HCT116 (cell line): ENCODE results near the gene CHL1. TPM values are rescaled to one million over a fixed set of nuclear protein-coding genes. Genes with fewer than 3 reads are reported as not detected.

Experiments used
- ATAC-seq: fragments of 200-7000 bp; cut with Tn5 transposase; 2 replicates; pipeline ENCODE4 v1.9.1; 2020; ENCODE audit warnings: mild to moderate bottlenecking, moderate library complexity
- BruUV-seq: library from RNA; stranded (reverse); fragments of 400-500 nt; replicated peaks from 2 replicates; lab custom pipeline; 2021; lab: Mats Ljungman, UMichigan
- CTCF ChIA-PET: fragments of 300-600 bp; sonication (Branson Sonifier 250); formaldehyde crosslinking; loops from one replicate; lab custom pipeline; 2021; ENCODE audit warnings: antibody characterized with exemption; lab: Charles Lee
- POLR2A ChIA-PET: fragments of 300-600, 350-600 bp; sonication (Branson Sonifier 250); formaldehyde crosslinking; loops from one replicate; lab custom pipeline; 2021; ENCODE audit warnings: antibody characterized with exemption; lab: Charles Lee
- RAD21 ChIA-PET, 2 experiments: fragments of 300-600 bp; sonication (Branson Sonifier 250); formaldehyde crosslinking; loops; one replicate each; lab custom pipeline; 2023; ENCODE audit warnings: low total read pairs in 2 of 2; ENCODE audit not compliant: uncharacterized antibody in 2 of 2, unreplicated experiment in 2 of 2, low non-redundant PET in 1 of 2; lab: Charles Lee
- DNase-seq: peaks from one replicate; pipeline ENCODE4 v3.0.0-alpha.2; 2010; ENCODE audit warnings: low read depth, low spot score
- H2AFZ ChIP-seq: fragments of 200-600 bp; shearing (Covaris generic), sonication (generic); 2 replicates; pipeline ENCODE4 v1.6.1; 2017; ENCODE audit warnings: low read depth, mixed run types, mixed read lengths, antibody characterized with exemption, low read length; ENCODE audit not compliant: poor library complexity, severe bottlenecking
- H3K27ac ChIP-seq: 2 replicates; pipeline ENCODE4 v1.5.1; 2012; ENCODE audit warnings: low read depth, low read length
- H3K27me3 ChIP-seq: fragments of 200-600 bp; sonication (generic); 2 replicates; pipeline ENCODE4 v1.6.1; 2016; ENCODE audit warnings: mixed run types, low read length, mixed read lengths; ENCODE audit not compliant: insufficient read depth
- H3K36me3 ChIP-seq, 2 experiments: fragments of 200-500 bp in 1 of 2; fragments of 200-600 bp in 1 of 2; sonication (Bioruptor generic) in 1 of 2; sonication (generic) in 1 of 2; 2 replicates each; pipeline versions ENCODE4 v1.5.1 to v1.6.1; 2014 to 2016; ENCODE audit warnings: low read length in 2 of 2, inconsistent platforms in 1 of 2, mixed read lengths in 1 of 2, mixed run types in 1 of 2; ENCODE audit not compliant: insufficient read depth in 2 of 2, control insufficient read depth in 1 of 2
- H3K4me1 ChIP-seq, 2 experiments: fragments of 200-600 bp in 1 of 2; sonication (generic) in 1 of 2; 2 replicates each; pipeline versions ENCODE4 v1.5.1 to v1.6.1; 2012 to 2017; ENCODE audit warnings: low read length in 2 of 2, inconsistent platforms in 1 of 2, mild to moderate bottlenecking in 1 of 2, mixed read lengths in 1 of 2, mixed run types in 1 of 2, moderate library complexity in 1 of 2; ENCODE audit not compliant: insufficient read depth in 2 of 2, control insufficient read depth in 1 of 2
- H3K4me2 ChIP-seq: fragments of 200-600 bp; sonication (generic); 2 replicates; pipeline ENCODE4 v1.6.1; 2017; ENCODE audit warnings: mixed run types, low read length, mixed read lengths
- H3K4me3 ChIP-seq, 2 experiments: fragments of 200-600 bp in 1 of 2; sonication (generic) in 1 of 2; replicated peaks in 1 of 2; 2 replicates each; pipeline ENCODE4 v1.5.1; 2011 to 2016; ENCODE audit warnings: low read length in 2 of 2, control low read depth in 1 of 2, low read depth in 1 of 2, mild to moderate bottlenecking in 1 of 2, mixed read lengths in 1 of 2, mixed run types in 1 of 2
- H3K79me2 ChIP-seq: fragments of 200-600 bp; sonication (generic); 2 replicates; pipeline ENCODE4 v1.6.1; 2017; ENCODE audit warnings: mild to moderate bottlenecking, mixed run types, low read length, moderate library complexity, mixed read lengths; ENCODE audit not compliant: insufficient read depth
- H3K9ac ChIP-seq: fragments of 200-600 bp; sonication (generic); 2 replicates; pipeline ENCODE4 v1.6.1; 2016; ENCODE audit warnings: low read length, mixed read lengths
- H3K9me2 ChIP-seq: fragments of 200-600 bp; sonication (generic), shearing (Covaris generic); 2 replicates; pipeline ENCODE4 v1.6.1; 2017; ENCODE audit warnings: mixed run types, mild to moderate bottlenecking, moderate library complexity; ENCODE audit not compliant: insufficient read depth
- H3K9me3 ChIP-seq, 2 experiments: fragments of 200-500 bp in 1 of 2; fragments of 200-600 bp in 1 of 2; sonication (Bioruptor generic) in 1 of 2; sonication (generic) in 1 of 2; 2 replicates each; pipeline ENCODE4 v1.6.1; 2014 to 2017; ENCODE audit warnings: low read length in 2 of 2, mixed read lengths in 2 of 2, inconsistent platforms in 1 of 2, low read depth in 1 of 2, mild to moderate bottlenecking in 1 of 2, mixed run types in 1 of 2, moderate library complexity in 1 of 2; ENCODE audit not compliant: control insufficient read depth in 1 of 2, insufficient read depth in 1 of 2
- H4K20me1 ChIP-seq: fragments of 200-600 bp; sonication (generic), shearing (Covaris generic); 2 replicates; pipeline ENCODE4 v1.6.1; 2017; ENCODE audit warnings: mixed run types, mild to moderate bottlenecking, moderate library complexity; ENCODE audit not compliant: insufficient read depth
- CBX3 ChIP-seq: IDR thresholded peaks from 2 replicates; pipeline ENCODE4 v1.6.1; 2012; ENCODE audit warnings: low read depth
- EGR1 ChIP-seq: IDR thresholded peaks from 2 replicates; pipeline ENCODE4 v1.6.1; 2012; ENCODE audit warnings: low read depth
- ELF1 ChIP-seq: IDR thresholded peaks from 2 replicates; pipeline ENCODE4 v1.6.1; 2012; ENCODE audit warnings: low read depth, borderline replicate concordance
- EZH2phosphoT487 ChIP-seq: fragments of 200-600 bp; IDR thresholded peaks from 2 replicates; pipeline ENCODE4 v1.6.1; 2018; ENCODE audit warnings: antibody characterized with exemption, borderline replicate concordance
- FOSL1 ChIP-seq: IDR thresholded peaks from 2 replicates; pipeline ENCODE4 v1.6.1; 2012; ENCODE audit warnings: low read depth
- JUND ChIP-seq: IDR thresholded peaks from 2 replicates; pipeline ENCODE4 v1.6.1; 2012
- MAX ChIP-seq: IDR thresholded peaks from 2 replicates; pipeline ENCODE4 v1.6.1; 2012
- POLR2A ChIP-seq: IDR thresholded peaks from 2 replicates; pipeline ENCODE4 v1.7.0; 2011; ENCODE audit warnings: borderline replicate concordance; ENCODE audit not compliant: insufficient read depth, insufficient read length; ENCODE audit errors: extremely low read depth
- POLR2AphosphoS5 ChIP-seq: IDR thresholded peaks from 2 replicates; pipeline ENCODE4 v1.6.1; 2011; ENCODE audit warnings: mild to moderate bottlenecking, low read depth, low read length, moderate library complexity
- REST ChIP-seq: IDR thresholded peaks from 2 replicates; pipeline ENCODE4 v1.6.1; 2012; ENCODE audit warnings: low read depth
- SIN3A ChIP-seq: IDR thresholded peaks from 2 replicates; pipeline ENCODE4 v1.6.1; 2012; ENCODE audit warnings: low read depth
- SP1 ChIP-seq: IDR thresholded peaks from 2 replicates; pipeline ENCODE4 v1.6.1; 2012; ENCODE audit warnings: low read depth
- SRF ChIP-seq: IDR thresholded peaks from 2 replicates; pipeline ENCODE4 v1.6.1; 2012; ENCODE audit warnings: low read depth
- ZBTB33 ChIP-seq: IDR thresholded peaks from 2 replicates; pipeline ENCODE4 v1.6.1; 2011; ENCODE audit warnings: mild to moderate bottlenecking, low read length, moderate library complexity; ENCODE audit not compliant: insufficient replicate concordance; ENCODE audit errors: extremely low read depth
- ZNF274 ChIP-seq: fragments of 200-500 bp; sonication (Bioruptor generic); IDR thresholded peaks from 2 replicates; pipeline ENCODE4 v1.6.1; 2014; ENCODE audit warnings: mild to moderate bottlenecking, low read depth, low read length, inconsistent platforms
- intact Hi-C: fragments of 100-400 bp; cut with micrococcal nuclease; formaldehyde crosslinking; loops from 2 replicates; pipeline ENCODE4 v1.10.0; 2022
- total RNA-seq: library from RNA; stranded (reverse); gene quantifications from one replicate; pipeline ENCODE4 v1.2.1, GENCODE V29; 2021; ENCODE audit not compliant: unreplicated experiment

Gene CHL1
- total RNA-seq, 1 experiment from 2014 or later, result not detected

- Histone ChIP-seq H3K27me3 (no peaks in the 10 kb centered on the region), H3K27ac (no peak overlapping the region), H3K79me2 (no peaks in the 10 kb centered on the region), H3K36me3 (no peaks in the 10 kb centered on the region), H3K4me1 (no peaks in the 10 kb centered on the region), H2AFZ (no peak overlapping the region), H3K4me3 (no peak overlapping the region), H3K9me2 (no peaks in the 10 kb centered on the region), H3K4me2 (no peak overlapping the region), H4K20me1 (no peaks in the 10 kb centered on the region), H3K9me3 (peaks cover 17 to 22% of the 10 kb centered on the region in 2 experiments; a peak in 2 of 4 replicates), H3K9ac (no peak overlapping the region)
- no TSS peak for BruUV-seq
- RAD21 ChIA-PET, result no interaction called here
- POLR2A ChIA-PET, result no interaction called here
- CTCF ChIA-PET, result no interaction called here
- TF ChIP-seq SRF, result no peak
- TF ChIP-seq CBX3, result no peak
- no peak for DNase-seq
- ATAC-seq, result no peak
- intact Hi-C loops, result no loop called here
These were observed 52.4 kb downstream of the CHL1 start for GRCh38 chr3:248864-249520.

- ATAC-seq (no peak), DNase-seq (no peak)
- Histone ChIP-seq H2AFZ (no peak overlapping the region), H3K79me2 (no peaks in the 10 kb centered on the region), H3K9me2 (no peaks in the 10 kb centered on the region), H3K9ac (no peak overlapping the region), H3K4me2 (no peak overlapping the region), H3K9me3 (peaks cover 18 to 22% of the 10 kb centered on the region in 2 experiments; a peak in 2 of 4 replicates), H3K27ac (no peak overlapping the region), H4K20me1 (no peaks in the 10 kb centered on the region), H3K27me3 (no peaks in the 10 kb centered on the region), H3K4me1 (no peaks in the 10 kb centered on the region), H3K4me3 (no peak overlapping the region), H3K36me3 (no peaks in the 10 kb centered on the region)
- BruUV-seq, result no TSS peak
- POLR2A ChIA-PET, result no interaction called here
- RAD21 ChIA-PET, result no interaction called here
- CTCF ChIA-PET, result no interaction called here
- intact Hi-C loops, result no loop called here
- TF ChIP-seq EGR1 (no peak), POLR2A (no peak), ZNF274 (no peak), FOSL1 (no peak), POLR2AphosphoS5 (no peak), EZH2phosphoT487 (no peak), CBX3 (no peak), ELF1 (no peak), REST (no peak), SP1 (no peak), MAX (no peak), ZBTB33 (no peak), JUND (no peak), SRF (no peak), SIN3A (no peak)
These were observed 53.2 kb downstream of the CHL1 start for GRCh38 chr3:249587-250262.
